HCT116 (cell line): ENCODE measurements around the gene CCDC182.

Experiments used
- CBX3 ChIP-seq: IDR thresholded peaks from 2 replicates; pipeline ENCODE4 v1.6.1; 2012; ENCODE audit warnings: low read depth
- CEBPB ChIP-seq: IDR thresholded peaks from 2 replicates; pipeline ENCODE4 v1.6.1; 2012; ENCODE audit warnings: low read depth
- CTCF ChIP-seq, 3 experiments: fragments of 200-600 bp in 1 of 3; sonication (generic) in 1 of 3; IDR thresholded peaks in 2 of 3; conservative IDR thresholded peaks in 1 of 3; 2 replicates each; pipeline ENCODE4 v1.5.1; 2012 to 2017; ENCODE audit warnings: low read depth in 2 of 3, low read length in 2 of 3, antibody characterized with exemption in 1 of 3, borderline replicate concordance in 1 of 3, control low read depth in 1 of 3, mild to moderate bottlenecking in 1 of 3, mixed read lengths in 1 of 3, mixed run types in 1 of 3, moderate library complexity in 1 of 3; ENCODE audit not compliant: insufficient read depth in 1 of 3
- EZH2 ChIP-seq: fragments of 200-600 bp; sonication (generic); IDR thresholded peaks from 2 replicates; pipeline ENCODE4 v1.6.1; 2017; ENCODE audit warnings: antibody characterized with exemption, mixed run types
- EZH2phosphoT487 ChIP-seq: fragments of 200-600 bp; IDR thresholded peaks from 2 replicates; pipeline ENCODE4 v1.6.1; 2018; ENCODE audit warnings: antibody characterized with exemption, borderline replicate concordance
- MAX ChIP-seq: IDR thresholded peaks from 2 replicates; pipeline ENCODE4 v1.6.1; 2012
- POLR2A ChIP-seq: IDR thresholded peaks from 2 replicates; pipeline ENCODE4 v1.7.0; 2011; ENCODE audit warnings: borderline replicate concordance; ENCODE audit not compliant: insufficient read depth, insufficient read length; ENCODE audit errors: extremely low read depth
- POLR2AphosphoS5 ChIP-seq: IDR thresholded peaks from 2 replicates; pipeline ENCODE4 v1.6.1; 2011; ENCODE audit warnings: mild to moderate bottlenecking, low read depth, low read length, moderate library complexity
- RAD21 ChIP-seq: IDR thresholded peaks from 2 replicates; pipeline ENCODE4 v1.6.1; 2012; ENCODE audit warnings: low read depth, mild to moderate bottlenecking
- SP1 ChIP-seq: IDR thresholded peaks from 2 replicates; pipeline ENCODE4 v1.6.1; 2012; ENCODE audit warnings: low read depth

GRCh38 chr17:57699751-57700219, 45.3 kb downstream of the CCDC182 start:
- TF ChIP-seq CEBPB (no peak), CTCF (IDR thresholded peaks at IDR 0.05 in 2 of 3, conservative IDR thresholded peaks at IDR 0.05 in 1 of 3; ENCODE audit: borderline replicate concordance in 1 of 3, insufficient read depth in 1 of 3, low read depth in 2 of 3, low read length in 2 of 3) (no peak), POLR2A (no peak), RAD21 (no peak), EZH2 (no peak), CBX3 (no peak), POLR2AphosphoS5 (no peak), MAX (no peak), EZH2phosphoT487 (no peak), SP1 (no peak)
